ENCODE measurements around the gene IRF1.

GRCh38 chr5:132473019-132473531, 17.5 kb downstream of the IRF1 start:
- TF ChIP-seq CTCF (IDR thresholded peaks at IDR 0.05) (no peak), POLR2A (IDR thresholded peaks at IDR 0.05) (no peak)
